Right lobe of liver (tissue), 4 donors: ENCODE results near the gene TADA2B.

Experiments
- POLR2A ChIP-seq: fragments of 450-650 bp; IDR thresholded peaks from one replicate; pipeline ENCODE4 v1.6.1; 2017; ENCODE audit warnings: antibody characterized with exemption, mild to moderate bottlenecking
- TF ChIP-seq, protein P1 (sequence below), 4 donors: fragments of 200-600 bp in 3 of 4; fragments of 450-650 bp in 1 of 4; IDR thresholded peaks; one replicate each; pipeline versions ENCODE4 v1.5.1 to v1.8.0; 2016 to 2022; ENCODE audit warnings: antibody characterized with exemption in 4 of 4, mild to moderate bottlenecking in 2 of 4
- donor health status: DM: no; HTN: no; CAD: no.
- donor health status: DM: no; HTN: no; CAD: no.
- donor health status: DM: no; HTN: yes; CAD: no.

DNA sequence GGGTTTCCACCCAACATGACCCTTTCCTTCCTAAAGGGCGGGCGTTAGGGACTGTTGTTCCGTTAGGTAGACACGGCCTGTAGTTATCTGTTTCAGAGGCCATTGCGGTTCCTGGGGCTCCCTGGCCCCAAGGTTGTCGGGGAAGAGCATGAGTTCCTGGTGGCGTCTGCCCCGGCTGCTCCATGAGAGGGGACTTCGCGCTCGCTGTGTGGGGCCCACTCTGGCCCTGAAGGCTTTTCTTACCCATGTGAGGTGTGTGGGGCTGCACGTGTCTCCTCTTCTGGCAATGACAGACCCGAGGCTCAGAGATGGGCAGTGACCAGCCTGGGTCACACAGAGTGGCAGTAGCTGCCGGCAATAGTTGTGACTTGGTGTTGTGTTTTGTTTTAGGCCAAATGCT, 9.1 kb downstream of the TADA2B start:
- TF ChIP-seq, protein P1, sequence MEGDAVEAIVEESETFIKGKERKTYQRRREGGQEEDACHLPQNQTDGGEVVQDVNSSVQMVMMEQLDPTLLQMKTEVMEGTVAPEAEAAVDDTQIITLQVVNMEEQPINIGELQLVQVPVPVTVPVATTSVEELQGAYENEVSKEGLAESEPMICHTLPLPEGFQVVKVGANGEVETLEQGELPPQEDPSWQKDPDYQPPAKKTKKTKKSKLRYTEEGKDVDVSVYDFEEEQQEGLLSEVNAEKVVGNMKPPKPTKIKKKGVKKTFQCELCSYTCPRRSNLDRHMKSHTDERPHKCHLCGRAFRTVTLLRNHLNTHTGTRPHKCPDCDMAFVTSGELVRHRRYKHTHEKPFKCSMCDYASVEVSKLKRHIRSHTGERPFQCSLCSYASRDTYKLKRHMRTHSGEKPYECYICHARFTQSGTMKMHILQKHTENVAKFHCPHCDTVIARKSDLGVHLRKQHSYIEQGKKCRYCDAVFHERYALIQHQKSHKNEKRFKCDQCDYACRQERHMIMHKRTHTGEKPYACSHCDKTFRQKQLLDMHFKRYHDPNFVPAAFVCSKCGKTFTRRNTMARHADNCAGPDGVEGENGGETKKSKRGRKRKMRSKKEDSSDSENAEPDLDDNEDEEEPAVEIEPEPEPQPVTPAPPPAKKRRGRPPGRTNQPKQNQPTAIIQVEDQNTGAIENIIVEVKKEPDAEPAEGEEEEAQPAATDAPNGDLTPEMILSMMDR (IDR thresholded peaks at IDR 0.05), result no peak
- TF ChIP-seq POLR2A, result no peak
